Tongue (tissue), 2 donors: ENCODE results near the gene ERICH4. TPM values are rescaled to one million over a fixed set of nuclear protein-coding genes. Genes with fewer than 3 reads are reported as not detected.
"Not testable (repeated sequence)": the region's sequence is repeated elsewhere in the genome, so short reads cannot be mapped to it uniquely, and the experiment has no call there.

Experiments used
- DNase-seq: peaks from one replicate; pipeline ENCODE4 v3.0.0-alpha.2; 2015
- total RNA-seq: library from RNA; depleted of rRNA; stranded (reverse); fragments of >200 nt; gene quantifications from one replicate; pipeline ENCODE4 v1.2.3, GENCODE V29; 2014

Gene ERICH4
- total RNA-seq, 1 donor from 2014 or later, result not detected

DNA sequence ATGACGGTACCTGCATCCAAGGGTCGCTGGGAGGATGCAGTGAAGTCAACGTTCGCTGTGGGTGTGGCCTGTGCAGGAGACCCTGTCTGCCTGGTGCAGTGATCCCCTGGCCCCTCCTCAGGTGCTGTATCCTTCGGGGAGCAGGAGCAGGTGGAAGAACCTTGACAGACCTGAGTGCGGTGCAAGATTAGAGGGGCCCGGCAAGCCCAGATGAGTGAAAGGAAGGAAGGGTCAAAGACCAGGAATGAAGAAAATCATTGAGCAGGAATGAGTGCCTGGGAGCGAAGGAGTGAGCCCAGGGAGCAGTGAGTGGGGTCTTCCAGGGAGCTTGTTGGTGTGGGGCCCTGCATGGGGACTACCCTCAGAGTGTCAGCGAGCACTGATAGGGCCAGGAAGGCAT, 28.5 kb upstream of the ERICH4 start:
- no peak for DNase-seq

DNA sequence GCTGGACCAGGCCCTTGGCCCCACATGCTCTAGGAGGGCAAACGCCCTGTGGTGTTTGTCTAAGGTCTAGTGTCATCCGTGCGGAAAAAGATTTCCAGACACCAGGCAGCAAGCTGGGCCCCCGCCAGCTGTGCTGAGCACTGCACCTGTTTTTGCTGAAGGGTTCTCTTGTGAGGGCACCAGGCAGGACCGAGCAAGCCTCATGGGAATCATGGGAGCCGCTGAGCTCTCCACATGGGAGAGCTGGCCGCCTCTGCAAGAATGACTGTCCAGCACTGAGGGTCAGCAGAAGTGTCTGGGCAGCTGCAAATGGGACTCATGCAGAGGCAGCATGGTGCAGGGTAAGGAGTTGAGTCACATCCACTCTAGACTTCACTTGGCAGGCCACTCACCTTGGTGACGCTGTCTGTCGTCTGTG, 27.8 kb upstream of the ERICH4 start:
- peak; percentile 56 for DNase-seq

DNA sequence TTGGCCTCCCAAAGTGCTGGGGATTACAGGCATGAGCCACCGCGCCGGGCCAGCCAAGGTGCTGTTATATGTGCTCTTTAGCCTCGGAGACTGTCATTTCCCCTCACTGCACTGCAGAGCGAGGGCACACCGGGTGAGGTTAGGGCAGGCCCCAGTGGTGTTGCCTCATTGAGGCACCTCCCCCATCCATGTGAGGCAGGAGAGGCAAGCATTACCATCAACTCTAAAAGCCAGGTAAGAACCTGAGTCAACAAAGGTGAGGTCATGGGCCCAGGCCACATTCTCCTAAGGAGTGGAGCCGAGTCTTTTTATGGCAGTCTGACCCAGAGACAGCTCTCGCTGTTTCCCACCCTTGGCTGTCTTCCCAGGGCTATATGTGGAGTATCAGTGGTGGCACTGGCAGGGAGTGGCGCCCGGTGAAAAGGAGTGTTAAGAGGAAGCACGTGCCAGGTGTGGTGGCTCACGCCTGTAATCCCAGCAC, 26.7 kb upstream of the ERICH4 start:
- no peak for DNase-seq

DNA sequence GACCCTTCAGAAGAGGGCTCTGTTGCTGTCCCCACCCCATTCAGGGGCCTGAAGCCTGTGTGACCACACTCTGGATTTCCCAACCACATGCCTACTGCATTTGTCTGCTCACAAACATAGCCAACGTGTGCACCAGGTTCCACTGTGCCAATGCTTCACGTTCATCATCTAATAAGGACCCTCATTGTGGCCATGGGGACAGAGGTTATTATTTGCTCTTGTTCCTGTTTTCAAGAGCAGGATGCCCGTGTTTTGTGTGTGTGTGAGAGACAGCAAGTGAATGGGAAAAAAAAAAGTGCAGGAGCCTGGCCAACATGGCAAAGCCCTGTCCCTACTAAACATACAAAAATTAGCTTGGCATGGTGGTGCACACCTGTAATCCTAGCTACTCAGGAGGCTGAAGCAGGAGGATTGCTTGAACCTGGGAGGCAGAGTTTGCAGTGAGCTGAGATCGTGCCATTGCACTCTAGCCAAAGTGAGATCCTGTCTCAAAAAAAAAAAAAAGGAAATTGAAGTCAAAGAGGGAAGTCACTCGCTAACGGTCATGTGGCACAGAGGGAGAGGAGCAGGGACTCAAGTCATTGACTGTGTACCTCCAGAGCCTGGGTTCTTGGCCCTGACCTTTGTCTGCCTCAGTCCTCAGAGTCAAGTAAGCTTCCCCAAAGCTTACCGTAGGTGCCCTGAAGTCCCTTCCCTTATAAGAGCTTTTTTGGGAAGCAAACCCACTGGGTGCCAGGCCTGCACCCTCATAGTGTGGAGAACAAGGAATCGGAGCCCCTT, 22.7 kb upstream of the ERICH4 start:
- no peak for DNase-seq

DNA sequence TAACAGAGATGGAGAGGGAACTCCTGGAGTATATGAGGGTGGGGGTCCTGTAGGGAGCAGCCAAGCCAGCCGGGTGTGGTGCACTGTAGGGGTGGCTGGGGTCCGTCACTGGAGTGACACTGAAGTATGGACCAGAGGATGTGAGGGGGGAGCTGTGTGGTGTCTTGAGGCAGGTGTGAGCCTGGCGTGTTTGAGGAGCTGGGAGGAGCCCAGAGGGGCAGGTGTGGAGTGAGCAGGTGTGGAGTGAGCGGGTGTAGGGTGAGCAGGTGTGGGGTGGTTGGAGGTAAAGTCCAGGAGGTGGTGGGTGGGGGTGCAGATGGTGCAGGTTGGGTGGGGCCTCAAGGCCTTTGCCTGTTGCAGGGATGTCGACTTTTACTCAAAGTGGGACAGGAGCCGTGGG, 21.6 kb upstream of the ERICH4 start:
- no peak for DNase-seq

DNA sequence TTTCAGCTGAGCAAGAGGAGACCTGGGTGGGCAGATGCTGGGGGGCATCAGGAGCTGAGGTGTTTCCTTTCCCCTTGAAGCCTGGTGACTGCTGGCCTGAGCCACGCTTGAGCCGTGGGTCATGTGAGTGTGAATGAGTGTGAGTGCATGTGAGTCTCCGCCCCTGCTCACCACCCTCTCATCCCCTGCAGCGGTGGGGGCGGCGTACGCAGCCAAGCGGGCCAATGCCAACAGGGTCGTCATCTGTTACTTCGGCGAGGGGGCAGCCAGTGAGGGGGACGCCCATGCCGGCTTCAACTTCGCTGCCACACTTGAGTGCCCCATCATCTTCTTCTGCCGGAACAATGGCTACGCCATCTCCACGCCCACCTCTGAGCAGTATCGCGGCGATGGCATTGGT, 21.0 kb upstream of the ERICH4 start:
- no peak for DNase-seq

DNA sequence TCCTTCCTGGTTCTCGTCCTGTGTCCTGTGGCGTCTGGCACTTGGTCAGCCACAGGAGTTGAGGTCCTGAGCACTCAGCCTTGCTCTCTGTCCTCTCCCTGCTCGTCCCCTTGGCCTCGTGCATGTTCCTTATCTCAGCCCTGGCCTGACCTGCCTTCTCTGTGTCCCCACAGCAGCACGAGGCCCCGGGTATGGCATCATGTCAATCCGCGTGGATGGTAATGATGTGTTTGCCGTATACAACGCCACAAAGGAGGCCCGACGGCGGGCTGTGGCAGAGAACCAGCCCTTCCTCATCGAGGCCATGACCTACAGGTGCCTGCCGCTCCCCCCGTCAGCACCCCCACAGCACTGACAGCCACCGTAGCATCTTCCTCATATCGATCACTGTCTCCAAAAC, 20.5 kb upstream of the ERICH4 start:
- DNase-seq, result no peak

DNA sequence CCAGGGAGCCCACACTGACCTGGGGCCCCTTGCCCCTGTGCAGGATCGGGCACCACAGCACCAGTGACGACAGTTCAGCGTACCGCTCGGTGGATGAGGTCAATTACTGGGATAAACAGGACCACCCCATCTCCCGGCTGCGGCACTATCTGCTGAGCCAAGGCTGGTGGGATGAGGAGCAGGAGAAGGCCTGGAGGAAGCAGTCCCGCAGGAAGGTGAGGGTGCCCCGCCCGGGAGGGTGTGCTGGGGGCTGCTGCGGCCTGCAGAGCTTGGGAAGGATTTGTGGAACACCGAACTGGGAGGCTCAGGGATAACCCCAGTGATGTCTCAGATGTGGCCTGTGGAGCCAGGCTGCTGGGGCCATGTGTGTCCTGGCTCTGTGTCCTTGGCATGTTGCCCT, 20.0 kb upstream of the ERICH4 start:
- DNase-seq, result no peak

DNA sequence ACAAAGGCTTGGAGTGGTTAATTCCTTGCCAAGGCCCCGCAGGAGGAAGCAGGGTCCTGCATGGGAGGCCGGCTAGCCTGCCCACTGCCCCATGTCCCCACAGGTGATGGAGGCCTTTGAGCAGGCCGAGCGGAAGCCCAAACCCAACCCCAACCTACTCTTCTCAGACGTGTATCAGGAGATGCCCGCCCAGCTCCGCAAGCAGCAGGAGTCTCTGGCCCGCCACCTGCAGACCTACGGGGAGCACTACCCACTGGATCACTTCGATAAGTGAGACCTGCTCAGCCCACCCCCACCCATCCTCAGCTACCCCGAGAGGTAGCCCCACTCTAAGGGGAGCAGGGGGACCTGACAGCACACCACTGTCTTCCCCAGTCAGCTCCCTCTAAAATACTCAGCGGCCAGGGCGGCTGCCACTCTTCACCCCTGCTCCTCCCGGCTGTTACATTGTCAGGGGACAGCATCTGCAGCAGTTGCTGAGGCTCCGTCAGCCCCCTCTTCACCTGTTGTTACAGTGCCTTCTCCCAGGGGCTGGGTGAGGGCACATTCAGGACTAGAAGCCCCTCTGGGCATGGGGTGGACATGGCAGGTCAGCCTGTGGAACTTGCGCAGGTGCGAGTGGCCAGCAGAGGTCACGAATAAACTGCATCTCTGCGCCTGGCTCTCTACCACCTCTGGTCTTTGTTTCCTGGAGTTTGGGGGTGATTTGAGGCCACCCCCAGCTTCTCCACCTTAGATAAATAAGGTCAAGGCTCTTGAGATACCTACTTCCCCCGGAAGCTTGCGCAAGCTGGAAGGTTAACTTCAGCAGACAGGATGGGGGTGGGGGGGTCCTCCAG, 18.4 kb upstream of the ERICH4 start:
- no peak for DNase-seq

DNA sequence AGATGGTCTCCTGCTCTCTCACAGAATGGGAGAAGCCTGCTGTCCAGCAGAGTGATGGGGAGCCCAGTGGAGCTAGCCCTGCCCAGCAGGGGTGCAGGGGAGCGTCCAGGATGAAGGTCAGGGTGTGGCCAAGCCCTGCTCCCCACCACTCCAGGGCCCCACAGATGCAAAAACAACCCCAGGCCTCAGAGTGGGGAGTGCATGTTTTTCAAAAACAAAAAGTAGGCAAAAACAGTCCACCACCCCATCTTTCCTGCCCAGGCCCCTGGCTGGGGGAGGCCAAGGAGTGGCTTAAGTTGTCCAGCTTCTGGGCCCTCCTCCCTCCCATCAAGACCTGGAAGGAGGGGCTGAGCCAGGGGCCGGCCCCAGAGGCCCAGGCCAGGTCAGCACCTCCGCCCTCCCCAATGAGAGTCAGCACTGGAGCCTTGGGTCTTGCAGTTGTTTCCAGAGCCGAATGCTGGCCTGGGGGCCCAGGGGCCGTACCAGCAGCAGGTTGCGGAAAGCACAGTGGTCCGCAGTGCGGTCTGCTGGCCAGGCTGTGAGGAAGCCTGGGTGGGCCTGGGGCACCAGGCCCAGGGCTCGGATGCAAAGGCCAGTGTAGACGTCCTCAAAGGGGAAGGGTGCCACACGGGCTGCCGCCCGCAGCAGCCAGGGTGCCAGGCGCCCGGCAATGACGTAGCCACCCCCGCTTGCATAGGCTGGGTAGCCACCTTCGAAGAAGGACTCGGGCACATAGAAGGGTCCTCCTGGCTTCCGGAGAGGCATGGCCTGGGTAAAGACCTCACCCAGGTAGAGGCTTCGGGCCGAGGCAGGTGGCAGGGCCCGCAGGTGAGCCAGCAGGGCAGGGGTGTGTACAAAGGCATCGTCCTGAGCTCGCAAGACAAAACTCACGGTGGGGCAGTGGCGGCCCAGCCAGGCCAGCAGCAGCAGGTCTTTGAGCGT, 17.5 kb upstream of the ERICH4 start:
- DNase-seq, result no peak

DNA sequence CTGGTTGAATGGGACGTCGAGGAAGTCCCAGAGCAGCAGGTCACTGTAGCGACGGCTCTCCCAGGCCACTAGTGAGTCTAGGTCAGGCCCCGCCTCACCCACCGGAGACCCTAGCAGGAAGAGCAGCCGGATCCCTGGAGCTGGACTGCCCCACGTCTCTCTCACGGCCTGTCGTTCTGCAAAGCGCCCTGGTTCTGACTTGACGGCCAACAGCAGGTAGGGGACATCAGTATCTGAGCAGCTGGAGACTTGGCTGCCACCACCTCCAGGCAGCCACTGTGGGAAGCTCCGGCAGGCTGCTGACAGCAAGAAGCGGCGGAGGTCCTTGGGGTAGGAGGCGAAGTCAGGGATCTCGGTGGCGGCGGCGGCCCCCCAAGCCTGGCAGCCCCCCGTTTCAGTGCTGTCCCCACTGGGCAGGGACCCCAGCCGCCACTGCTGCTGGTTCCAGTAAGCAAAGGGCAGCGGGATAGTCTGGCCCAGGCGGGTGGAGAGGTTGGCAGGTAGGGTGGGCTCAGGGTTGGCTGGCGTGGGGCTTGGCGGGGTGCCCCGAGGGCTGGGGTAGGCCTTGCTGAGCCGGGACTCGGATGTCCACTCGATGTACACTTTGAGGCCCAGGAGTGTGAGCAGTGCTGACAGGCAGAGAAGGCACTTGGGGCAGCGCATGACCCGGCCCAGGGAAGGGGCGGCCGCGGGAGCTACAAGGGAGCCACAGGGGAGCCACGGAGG, 16.7 kb upstream of the ERICH4 start:
- no peak for DNase-seq

DNA sequence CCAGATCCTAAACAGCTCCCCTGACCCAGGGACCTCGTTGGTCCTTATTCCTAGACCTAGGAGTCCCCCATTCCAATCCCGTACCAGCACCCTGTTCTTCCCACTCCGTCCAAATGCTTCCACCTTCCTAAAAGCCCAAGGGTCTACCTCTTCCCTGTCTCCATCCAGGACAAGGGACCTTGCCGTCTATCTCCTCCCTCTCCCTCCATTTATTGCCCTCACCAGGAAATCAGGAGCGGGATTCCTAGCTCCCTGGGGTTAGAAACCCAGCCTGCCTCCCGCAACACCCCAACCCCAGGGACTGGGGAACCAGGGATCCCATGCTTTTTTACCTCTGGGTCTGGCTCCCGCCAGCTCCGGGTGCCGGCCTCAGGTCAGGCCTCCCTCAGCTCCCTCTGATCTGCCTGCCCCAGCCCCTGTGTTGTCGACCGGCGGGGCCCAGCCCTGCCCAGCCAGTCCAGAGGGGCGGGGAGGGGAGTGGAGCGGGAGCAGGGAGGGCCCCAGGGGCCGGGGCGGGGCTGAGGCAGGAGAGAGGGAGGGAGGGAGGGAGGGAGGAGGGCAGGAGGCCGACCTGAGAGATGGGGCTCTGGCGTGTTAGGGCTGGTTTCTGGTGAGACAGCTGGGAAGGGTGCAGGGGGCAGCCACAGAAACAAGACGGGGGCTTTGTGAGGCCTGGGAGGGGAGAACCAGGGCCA, 15.9 kb upstream of the ERICH4 start, which contains the start of gene B3GNT8:
Gene B3GNT8 (minus strand): TSS at position 423 of the 695 bp plus-strand sequence. CDS start 596 bp downstream, outside the sequence.
- DNase-seq, result peak; percentile 84

DNA sequence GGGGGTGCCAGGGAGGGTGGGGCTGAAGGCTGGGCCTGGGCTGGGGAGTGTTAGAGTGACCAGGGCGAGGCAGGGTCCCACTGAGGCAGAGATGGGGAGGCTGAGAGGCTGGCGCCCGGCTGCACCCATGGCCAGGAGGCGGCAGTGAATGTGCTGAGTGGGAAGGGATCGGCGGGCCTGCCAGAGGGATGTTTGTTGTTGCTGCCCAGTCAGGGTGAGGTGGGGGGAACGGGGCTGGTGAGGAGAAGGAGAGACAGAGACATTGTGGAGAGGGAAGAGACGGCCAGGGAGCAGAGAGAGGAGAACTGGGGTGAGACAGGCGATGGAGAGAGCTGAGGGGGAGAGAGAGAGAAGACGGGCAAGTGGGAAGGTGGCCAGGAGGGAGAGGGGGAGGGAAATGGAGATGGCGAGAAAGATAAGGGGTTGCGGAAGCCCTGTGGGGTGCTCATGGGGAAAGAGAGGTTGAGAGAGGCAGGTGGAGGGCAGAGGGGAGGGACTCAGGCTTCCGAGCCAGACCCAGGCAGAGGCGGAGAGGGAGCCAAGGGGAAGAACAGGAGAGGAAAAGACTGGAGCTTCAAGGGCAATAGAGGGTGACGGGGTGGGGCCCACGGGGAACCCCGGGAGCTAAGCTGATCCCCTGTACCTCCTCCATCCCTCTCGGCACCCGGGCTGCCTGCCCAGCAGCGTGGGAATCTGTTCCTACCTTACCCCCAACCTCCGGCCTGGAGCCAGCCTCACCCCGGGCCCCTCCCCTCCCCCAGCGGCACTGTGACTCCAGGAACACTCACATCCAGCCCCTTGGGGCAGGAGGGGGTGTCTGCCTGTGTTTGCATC, 15.1 kb upstream of the ERICH4 start:
- peak; percentile 35 for DNase-seq

DNA sequence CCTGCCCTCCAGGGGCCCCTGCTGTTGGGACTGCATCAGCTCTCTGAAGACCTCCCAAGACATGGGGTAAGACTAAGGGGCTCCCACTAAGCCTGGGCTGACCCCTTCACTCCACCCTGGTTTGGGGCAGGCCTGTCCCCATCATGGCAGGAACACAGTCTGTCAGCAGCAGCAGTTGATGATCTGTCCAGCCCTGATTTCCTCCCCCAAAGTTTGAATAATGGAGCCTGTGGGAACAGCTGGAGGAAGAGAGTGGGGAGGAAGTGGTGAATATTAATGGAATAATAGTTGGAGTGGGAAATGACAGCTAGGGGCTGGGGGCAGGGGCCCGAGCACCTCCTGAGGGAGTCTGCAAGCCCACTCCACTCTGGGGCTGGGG, 14.5 kb upstream of the ERICH4 start:
- no peak for DNase-seq

DNA sequence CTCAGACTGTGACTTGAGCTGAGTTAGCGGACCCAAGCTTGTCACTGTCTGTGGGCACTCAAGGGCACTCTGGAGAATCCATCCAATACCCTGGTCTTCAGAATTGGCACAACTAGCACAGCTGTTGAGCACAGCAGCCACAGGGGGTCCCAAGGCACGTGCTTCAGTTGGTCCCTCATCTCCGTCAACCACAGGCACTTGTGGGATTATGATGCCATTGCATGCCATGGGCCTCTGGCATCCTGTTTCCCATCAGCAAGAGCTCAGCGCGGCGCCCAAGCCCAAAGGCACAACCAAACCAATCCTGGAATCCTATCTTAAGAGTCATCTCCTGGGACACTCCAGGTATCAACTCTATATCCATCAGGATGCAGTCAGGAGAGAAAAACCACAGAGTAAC, 12.0 kb upstream of the ERICH4 start:
- DNase-seq, result no peak

DNA sequence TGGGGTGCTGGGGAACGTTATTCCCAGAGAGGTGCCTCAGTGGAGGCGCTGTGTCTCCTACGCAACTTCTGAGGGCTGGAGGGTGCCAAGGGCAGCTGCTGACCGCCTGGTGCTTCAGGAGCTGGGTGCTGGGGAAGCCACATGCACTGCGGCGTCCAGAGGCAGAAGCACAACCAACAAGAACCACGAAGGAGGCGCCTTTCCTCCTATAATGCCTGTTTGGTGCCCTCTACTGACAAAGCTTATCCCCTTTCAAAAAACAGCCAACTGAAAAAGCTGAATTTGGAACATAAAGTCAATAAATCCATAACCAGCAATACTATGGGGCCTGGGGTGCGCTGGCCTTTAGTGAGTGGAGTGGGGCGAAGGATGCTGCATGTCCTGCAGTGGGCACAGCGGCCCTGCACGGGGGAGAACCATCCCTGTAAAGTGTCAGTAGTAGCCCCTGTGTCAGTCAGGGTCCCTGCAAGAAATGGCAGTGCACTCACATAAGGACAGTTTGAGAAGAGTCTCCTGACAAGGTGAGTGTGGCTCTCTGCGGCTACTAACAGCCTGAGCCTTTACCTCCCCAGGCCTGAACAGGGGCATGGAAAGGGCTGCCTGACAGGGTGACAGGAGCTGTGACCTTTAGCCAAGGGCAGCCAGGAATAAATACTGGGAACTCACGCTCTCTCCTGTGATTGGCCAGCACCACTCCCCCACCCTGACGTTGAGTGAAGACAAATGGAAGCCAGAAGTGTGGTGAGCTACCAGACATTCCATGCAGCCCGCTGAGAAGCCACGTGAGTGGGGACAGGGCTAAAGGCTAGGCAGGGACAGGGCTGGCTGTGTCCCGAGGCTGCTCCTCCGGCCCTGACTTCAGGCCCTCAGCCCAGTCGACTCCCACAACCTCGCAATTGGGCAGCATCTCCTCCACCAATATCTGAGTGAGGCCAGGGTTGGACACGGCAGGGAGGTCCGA, 11.2 kb upstream of the ERICH4 start:
- peak; percentile 24 for DNase-seq

DNA sequence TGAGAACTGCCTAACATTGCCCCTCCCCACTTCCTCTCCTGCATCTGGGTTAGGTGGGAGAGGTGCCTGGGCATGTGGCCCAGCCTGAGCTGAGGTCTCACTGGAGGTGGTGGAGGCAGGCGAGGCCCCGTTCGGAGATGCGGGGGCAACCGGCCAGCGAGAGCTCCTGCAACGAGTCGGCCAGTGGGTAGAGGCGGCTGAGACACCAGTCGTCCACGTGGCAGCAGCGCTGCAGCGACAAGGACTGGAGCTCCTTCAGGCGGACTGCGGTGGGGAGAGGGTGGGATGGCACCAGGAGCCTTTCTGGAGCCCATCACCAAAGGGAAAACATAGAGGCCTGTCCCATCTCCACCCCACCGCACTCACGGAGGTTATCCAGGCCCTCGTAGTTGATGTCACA, 9.8 kb upstream of the ERICH4 start:
- no peak for DNase-seq

DNA sequence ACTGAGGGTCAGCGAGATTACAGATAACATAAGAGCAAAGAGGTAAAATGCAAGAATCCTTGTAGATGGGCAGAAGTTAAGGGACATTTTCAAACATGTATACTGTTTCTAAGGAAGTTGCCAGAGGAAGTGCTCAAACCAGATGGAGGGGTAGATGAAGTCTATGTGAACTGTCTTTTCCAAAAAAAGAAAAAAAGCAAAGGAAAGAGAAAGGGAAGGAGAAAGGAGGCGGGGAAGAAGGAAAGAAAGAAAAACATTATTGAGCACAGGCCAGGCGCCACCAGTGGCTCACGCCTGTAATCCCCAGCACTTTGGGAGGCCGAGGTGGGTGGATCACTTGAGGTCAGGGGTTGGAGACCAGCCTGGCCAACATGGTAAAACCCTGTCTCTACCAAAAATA, 8.5 kb upstream of the ERICH4 start:
- no peak for DNase-seq

DNA sequence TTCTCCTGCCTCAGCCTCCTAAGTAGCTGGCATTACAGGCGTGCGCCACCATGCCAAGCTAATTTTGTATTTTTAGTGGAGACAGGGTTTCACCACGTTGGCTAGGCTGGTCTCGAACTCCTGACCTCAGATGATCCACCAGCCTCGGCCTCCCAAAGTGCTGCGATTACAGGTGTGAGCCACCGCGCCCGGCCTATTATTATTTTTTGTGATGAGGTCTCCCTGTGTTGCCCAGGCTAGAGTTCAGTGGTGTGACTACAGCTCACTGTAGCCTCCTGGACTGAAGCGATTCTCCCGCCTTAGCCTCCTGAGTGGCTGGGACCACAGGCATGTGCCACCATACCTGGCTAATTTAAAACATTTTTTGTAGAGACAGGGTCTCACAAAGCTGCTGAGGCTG, 7.6 kb upstream of the ERICH4 start:
- not testable (repeated sequence) for DNase-seq
